CD1c-positive myeloid dendritic cell (primary cell): ENCODE data around the gene CREBL2.
A peak's percentile ranks its signal among the peaks of the same experiment; 100 is the strongest.
"Not testable (repeated sequence)": the region's sequence is repeated elsewhere in the genome, so short reads cannot be mapped to it uniquely, and the experiment has no call there.

Experiments used
- DNase-seq: peaks from one replicate; pipeline ENCODE4 v3.0.0-alpha.2; 2016; ENCODE audit errors: extremely low spot score

CREBL2 gene

DNA sequence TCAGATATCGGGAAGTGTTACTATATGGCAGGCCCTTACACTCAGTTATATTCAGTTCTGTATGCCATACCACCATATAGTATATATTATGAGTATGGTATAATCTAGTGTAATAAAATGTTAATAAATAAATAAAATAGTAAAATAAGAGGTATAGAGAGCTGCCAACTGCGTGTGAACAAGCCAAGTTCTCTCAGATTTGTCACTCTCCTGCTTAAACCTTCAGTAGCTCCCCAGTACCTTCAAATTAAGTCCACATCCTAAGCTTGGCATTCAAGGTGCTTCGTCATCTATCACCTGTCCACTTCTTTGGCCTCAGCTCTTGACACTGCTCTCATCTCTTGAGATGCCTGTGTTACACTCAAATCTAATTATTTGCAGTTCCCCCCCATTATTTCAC lies 12.8 kb upstream of the CREBL2 start:
- no peak for DNase-seq

DNA sequence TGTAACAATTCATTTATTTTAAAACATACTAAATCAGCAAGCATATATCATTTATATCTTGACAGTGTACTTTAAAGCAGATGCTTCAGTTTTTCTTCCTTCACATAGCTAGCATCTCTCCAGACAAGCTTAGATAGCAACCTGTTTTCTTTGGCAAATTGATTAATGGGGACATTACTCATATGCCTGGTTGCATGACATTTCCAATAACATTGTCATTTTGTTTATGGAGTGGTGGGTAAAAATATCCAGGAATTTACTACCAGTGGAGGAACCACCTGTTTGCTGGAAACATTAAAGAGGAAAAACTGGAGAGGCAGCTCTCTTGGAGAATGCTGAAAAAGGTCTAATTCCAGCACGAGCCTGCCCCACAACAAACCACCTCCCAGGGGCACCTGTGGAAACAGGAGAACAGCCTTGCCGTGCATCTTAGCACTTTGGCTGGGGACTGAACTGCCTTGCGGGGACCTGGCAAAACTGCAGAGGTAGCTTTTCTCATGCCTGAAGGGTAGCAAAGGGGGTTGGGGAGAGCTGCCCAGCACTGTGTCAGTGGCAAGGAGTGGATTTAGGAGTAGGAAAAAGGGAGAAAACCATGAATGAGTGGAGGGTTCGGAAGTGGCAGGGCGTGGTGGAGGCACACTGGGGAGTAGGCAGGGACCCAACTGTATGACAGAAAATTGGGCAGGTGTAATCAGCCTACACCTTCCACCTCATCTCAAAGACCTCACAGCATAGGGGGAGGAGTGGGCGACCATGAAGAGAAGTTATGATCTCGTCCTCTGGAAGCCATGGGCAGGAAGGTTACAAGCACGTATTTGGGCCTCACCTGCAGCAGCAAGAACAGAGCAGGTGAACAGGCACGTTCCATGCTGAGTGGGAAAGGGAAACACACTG lies 11.7 kb upstream of the CREBL2 start:
- DNase-seq: no peak

- DNase-seq: peak; percentile 84
Observed at GRCh38 chr12:12600659-12601058, 11.0 kb upstream of the CREBL2 start.

- DNase-seq: no peak
Observed at GRCh38 chr12:12604740-12605139, 6.9 kb upstream of the CREBL2 start.

GRCh38 chr12:12606781-12607589 lies 4.7 kb upstream of the CREBL2 start:
- peak; percentile 71 for DNase-seq

GRCh38 chr12:12608557-12608957 lies 3.1 kb upstream of the CREBL2 start:
- DNase-seq: no peak

- no peak for DNase-seq
Observed at GRCh38 chr12:12609692-12610091, 2.0 kb upstream of the CREBL2 start.

- DNase-seq: no peak
Observed at GRCh38 chr12:12610711-12611110, 965 bp upstream of the CREBL2 start.

GRCh38 chr12:12612358-12612757 lies 682 bp downstream of the CREBL2 start:
- peak; percentile 43 for DNase-seq

DNA sequence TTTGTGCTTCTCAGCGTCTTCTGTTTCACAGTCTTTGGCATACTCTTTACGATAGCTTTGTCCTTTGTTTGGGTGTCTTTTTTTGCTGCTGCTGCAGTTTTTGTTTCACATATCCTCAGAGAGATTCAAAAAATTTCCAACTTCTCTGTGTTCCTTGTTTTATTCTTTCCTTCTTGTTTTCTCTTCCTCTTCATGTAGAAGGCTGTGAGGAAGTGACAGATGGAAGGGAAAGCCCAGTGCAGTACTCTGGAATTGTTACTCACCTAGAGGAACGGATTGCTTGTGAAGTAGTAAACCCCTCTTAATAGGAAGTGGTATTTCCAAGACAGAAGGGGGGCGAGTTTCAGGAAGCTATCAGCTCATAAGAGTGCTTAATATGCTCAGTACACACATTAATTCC lies 1.7 kb downstream of the CREBL2 start:
- peak; percentile 89 for DNase-seq

DNA sequence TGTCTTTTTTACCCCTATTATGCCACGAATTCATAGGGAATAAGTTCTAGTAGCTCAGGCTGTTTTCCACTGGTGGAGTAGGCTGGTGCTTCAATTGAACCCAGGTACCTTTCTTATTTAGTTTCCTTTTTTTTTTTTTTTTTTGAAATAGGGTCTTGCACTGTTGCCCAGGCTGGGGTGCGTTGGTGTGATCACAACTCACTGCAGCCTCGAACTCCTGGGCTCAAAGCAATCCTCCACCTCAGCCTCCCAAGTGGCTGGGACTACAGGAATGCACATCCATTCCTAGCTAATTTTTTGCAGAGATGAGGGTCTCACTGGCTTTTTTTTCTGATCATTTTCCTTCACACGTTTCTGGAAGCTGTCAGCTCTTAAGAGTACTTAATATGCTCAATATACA lies 2.7 kb downstream of the CREBL2 start:
- no peak for DNase-seq

DNA sequence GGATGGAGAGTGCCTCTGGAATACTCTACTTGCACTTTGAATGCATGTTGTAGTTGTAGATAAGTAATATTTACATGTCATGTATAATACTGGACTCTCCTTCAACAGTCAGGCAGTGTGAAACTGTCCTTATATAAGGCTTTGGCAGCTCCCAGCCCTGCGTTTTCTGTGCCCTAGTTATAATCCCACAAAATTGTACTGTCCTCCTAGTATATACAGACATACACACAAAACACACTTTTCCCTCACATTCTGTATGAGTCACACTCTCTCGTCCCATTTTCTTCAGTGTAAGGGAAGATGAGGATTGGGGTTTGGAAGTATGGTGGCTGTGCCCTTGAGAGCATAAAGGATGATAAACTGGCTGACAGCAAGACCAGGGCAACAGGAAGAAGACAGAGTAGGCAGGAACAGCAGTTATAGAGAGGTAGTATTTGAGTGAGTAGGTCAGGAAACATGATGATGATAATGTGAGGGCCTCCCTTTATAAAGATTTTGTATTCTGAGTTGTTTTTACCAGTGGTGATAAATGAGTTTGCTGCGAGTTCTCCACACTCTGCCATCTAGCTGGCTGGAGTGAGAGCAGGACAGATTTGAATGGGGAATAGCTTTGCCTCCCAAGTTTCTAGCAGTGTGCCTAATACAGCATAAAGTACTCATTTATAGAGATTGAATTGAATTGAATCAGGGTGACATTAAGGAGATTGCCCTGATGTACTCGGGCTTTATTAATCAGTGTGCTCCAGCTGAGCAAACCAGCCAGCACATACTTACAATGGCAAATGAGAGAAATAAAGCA lies 5.0 kb downstream of the CREBL2 start:
- DNase-seq: no peak

DNA sequence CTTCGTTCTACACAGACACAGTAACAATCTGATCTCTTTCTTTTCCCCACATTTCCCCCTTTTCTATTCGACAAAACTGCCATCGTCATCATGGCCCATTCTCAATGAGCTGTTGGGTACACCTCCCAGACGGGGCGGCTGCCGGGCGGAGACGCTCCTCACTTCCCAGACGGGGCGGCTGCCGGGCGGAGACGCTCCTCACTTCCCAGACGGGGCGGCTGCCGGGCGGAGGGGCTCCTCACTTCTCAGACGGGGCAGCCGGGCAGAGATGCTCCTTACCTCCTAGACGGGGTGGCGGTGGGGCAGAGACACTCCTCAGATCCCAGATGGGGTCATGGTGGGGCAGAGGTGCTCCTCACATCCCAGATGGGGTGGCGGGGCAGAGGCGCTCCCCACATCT lies 6.4 kb downstream of the CREBL2 start:
- not testable (repeated sequence) for DNase-seq

DNA sequence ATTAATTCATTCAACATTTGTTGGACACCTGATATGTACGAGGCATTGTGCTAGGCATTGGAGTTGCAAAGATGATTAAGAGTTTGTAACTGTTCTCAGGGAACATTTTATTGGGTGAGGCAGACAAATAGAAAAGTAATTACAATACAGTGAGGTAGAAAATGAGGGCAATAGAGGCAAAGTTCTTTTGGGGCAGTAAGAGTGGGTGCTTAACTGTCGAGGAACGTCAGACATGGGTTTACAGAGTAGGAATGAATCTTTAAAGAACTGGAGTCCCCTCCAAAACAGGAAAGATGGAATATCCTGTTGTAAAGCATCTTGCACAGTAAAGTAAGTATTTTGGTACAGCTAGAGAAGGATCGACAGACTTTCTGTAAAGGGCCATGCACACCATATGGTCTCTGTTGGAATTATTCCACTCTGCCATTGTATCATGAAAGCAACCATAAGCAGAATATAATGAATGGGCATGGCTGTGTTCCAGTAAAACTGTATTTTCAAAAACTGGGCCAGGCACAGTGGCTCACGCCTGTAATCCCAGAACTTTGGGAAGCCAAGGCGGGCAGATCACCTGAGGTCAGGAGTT lies 9.1 kb downstream of the CREBL2 start:
- DNase-seq: no peak

- DNase-seq: peak; percentile 37
Observed at GRCh38 chr12:12622418-12622817, 10.7 kb downstream of the CREBL2 start.

DNA sequence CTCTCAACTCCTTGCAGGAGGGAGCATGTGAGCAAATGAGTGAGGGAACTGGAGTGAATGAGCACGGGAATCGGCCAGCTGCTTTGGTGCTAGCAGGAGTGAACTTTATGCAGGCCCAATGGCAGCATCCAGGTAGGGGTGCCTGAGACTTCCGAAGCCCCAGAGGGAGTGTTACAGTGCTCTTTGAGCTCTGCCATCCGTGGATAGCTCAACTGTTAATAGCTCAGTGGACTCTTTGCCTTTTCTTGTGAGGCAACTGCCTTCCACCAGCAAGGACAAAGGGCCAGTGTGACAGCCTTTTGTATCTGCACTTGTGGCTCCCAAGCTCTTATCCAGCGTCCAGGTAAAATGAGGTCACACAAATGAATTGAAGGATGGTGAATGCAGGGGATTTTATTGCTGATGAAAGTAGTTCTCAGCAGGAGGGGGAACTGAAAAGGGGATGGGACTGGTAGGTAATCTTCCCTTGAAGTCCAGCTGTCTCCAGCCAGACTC lies 12.9 kb downstream of the CREBL2 start:
- no peak for DNase-seq

DNA sequence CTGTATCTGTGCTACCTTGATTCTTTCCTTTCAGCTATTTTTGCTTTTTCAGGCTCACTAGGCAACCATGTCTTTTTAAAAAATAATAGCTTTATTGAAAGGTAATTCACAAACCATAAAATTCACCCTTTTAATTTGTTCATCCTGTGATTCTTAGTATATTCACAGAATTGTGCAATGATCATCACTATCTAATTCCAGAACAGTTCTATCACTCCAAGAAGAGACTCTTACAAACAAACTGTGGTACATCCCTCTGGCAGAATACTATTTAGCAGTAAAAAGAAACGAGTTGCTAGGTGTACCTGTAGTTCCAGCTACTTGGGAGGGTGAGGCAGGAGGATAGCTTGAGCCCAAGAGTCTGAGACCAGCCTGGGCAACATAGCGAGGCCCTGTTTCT lies 14.8 kb downstream of the CREBL2 start:
- DNase-seq: no peak

DNA sequence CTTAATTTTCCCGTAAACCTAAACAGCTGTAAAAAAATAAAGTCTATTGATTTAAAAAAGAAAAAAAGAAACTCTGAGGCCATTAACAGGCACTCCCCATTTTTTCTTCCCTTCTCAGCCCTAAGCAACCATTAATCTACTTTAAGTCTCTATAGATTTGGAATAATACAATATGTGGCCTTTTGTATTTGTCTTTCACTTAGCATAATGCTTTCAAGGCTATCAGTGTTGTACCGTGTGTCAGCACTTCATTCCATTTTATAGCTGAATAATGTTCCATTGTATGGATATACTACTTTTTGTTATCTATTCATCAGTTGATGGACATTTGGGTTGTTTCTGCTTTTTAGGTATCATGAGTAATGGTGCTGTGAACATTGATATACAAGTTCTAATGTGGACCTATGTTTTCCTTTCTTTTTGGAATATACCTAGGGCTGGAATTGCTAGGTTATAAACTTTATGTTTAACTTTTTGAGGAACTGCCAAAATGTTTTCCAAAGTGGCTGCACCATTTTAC lies 15.7 kb downstream of the CREBL2 start:
- no peak for DNase-seq

DNA sequence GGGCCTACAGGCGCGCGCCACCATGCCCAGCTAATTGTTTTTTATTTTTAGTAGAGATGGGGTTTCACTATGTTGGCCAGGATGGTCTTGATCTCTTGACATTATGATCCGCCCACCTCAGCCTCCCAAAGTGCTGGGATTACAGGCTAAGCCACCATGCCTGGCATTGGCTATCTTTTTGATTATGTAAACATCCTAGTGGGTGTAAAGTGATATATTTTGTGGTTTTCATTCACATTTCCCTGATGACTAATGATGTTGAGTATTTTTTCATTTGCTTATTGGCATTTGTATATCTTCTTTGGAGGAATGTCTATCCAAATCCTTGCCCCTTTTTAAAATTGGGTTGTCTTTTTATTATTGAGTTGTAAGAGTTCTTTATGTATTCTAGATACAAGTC lies 16.3 kb downstream of the CREBL2 start:
- DNase-seq: no peak

DNA sequence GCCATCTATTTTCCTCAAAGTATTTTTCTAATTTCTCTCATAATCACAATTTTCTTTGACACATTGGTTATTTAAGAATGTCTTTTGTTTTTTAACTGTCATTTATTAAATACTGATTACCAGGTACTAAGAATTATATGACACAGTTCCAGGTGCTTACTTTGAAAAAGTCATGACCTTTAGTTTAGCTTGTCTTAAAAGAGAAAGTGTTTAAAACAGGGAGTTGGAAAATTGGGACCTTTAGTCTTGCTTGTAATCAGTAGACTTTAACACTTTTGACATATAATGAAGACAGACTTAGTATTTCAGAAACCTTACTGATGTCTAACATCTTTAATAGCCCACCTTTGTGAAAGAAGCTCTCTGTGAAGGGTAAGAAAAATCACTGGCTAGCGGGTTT lies 19.2 kb downstream of the CREBL2 start:
- no peak for DNase-seq

DNA sequence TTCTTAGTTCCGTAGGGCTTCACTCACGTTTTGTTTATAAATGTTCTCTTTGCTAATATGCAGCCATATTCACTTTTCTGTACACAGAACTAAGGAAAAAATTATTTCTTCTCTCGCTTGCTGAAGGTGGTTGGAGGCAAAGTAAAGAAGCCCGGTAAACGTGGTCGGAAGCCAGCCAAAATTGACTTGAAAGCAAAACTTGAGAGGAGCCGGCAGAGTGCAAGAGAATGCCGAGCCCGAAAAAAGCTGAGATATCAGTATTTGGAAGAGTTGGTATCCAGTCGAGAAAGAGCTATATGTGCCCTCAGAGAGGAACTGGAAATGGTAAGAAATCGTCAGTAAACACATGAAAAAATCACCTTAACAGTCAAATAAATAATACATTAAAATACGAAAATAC lies 24.0 kb downstream of the CREBL2 start:
- no peak for DNase-seq
